Thymus (tissue), 11 donors: ENCODE data around the gene SIGLEC10. TPM values are rescaled to one million over a fixed set of nuclear protein-coding genes. Genes with fewer than 3 reads are reported as not detected.

ENCODE experiments used
- DNase-seq, 9 donors: peaks; one replicate each; pipeline ENCODE4 v3.0.0-alpha.2; 2013; ENCODE audit warnings: low spot score in 9 of 9, low read depth in 6 of 9, missing footprints in 1 of 9
- H3K27ac ChIP-seq, 2 donors: one replicate each; pipeline ENCODE4 v1.5.1; 2013; ENCODE audit warnings: control low read depth in 1 of 2, low read depth in 1 of 2, low read length in 1 of 2, mild to moderate bottlenecking in 1 of 2, moderate library complexity in 1 of 2
- H3K27me3 ChIP-seq, 2 donors: one replicate each; pipeline ENCODE4 v1.5.1; 2013; ENCODE audit warnings: low read length in 1 of 2; ENCODE audit not compliant: control insufficient read depth in 2 of 2, insufficient read depth in 1 of 2
- H3K36me3 ChIP-seq, 2 donors: one replicate each; pipeline ENCODE4 v1.5.1; 2013; ENCODE audit warnings: low read length in 1 of 2, mild to moderate bottlenecking in 1 of 2, moderate library complexity in 1 of 2; ENCODE audit not compliant: control insufficient read depth in 2 of 2, insufficient read depth in 2 of 2
- H3K4me1 ChIP-seq, 2 donors: one replicate each; pipeline ENCODE4 v1.5.1; 2013; ENCODE audit warnings: low read length in 2 of 2; ENCODE audit not compliant: control insufficient read depth in 2 of 2, insufficient read depth in 2 of 2
- H3K4me3 ChIP-seq, 2 donors: one replicate each; pipeline ENCODE4 v1.5.1; 2013; ENCODE audit warnings: low read length in 2 of 2, control low read depth in 1 of 2, mild to moderate bottlenecking in 1 of 2
- H3K9me3 ChIP-seq, 2 donors: one replicate each; pipeline ENCODE4 v1.5.1; 2013; ENCODE audit warnings: low read length in 1 of 2, mild to moderate bottlenecking in 1 of 2; ENCODE audit not compliant: control insufficient read depth in 2 of 2, insufficient read depth in 1 of 2
- WGBS: extraction: QIAGEN DNeasy Blood & Tissue Kit; methylation state at CpG from one replicate; pipeline ENCODE4 v1.1.7; 2013; 5-methylcytosine and 5-hydroxymethylcytosine counted together
- polyA plus RNA-seq: library from polyadenylated mRNA; stranded (reverse); fragments of 200-250 nt; gene quantifications from one replicate; pipeline ENCODE4 v1.2.3, GENCODE V29; 2013
- total RNA-seq: library from RNA; stranded (reverse); fragments of 120-200 nt; gene quantifications from one replicate; pipeline ENCODE4 v1.2.4, GENCODE V29; 2013
- donor health status: healthy.

The SIGLEC10 gene
- total and polyA plus RNA-seq, 2 donors, result 7.6 to 19.0 TPM

DNA sequence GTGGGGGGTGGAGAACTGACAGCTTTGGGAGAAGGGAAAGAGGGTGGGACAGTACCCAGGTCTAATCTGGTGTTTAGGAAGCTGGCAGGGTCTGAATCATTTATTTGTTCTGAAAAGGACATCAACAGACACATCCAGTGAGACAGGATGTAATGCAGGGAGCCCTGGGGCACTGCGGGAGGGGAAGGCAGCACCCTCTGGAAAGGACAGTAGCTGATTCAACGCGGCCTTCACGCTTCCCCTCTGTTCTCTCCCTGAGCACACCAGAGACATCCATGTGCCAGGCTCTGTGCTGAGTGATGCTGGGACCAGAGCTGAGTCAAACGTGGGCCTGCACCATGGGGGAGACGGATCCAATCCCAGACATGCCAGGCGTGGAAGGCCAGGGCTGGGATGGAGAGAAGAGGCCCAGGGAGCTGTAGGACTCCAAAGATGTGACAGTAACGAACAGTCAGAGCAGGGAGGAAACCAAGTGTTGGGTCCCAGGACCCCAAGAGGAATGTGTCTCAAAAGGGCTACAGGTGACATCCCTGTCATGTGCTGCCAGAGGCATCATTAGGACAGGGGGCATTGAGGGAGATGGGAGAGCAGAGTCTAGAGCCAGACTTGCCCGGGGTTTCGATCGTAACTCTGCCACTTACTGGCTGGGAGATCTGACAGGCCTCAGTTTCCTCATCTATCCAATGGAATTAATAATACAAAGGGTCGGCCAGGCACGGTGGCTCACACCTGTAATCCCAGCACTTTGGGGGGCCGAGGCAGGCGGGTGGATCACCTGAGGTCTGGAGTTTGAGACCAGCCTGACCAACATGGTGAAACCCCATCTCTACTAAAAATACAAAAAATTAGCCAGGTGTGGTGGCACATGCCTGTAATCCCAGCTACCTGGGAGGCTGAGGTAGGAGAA lies 53.0 kb downstream of the SIGLEC10 start:
- Histone ChIP-seq H3K27ac (no peak overlapping the region), H3K9me3 (no peaks in the 10 kb centered on the region), H3K4me1 (peaks cover 10 to 61% of the 10 kb centered on the region in 2 donors), H3K27me3 (no peaks in the 10 kb centered on the region), H3K4me3 (no peak overlapping the region), H3K36me3 (no peaks in the 10 kb centered on the region)
- no peak for DNase-seq
- 93% methylated on average over 15 of the region's 15 CpGs for WGBS

DNA sequence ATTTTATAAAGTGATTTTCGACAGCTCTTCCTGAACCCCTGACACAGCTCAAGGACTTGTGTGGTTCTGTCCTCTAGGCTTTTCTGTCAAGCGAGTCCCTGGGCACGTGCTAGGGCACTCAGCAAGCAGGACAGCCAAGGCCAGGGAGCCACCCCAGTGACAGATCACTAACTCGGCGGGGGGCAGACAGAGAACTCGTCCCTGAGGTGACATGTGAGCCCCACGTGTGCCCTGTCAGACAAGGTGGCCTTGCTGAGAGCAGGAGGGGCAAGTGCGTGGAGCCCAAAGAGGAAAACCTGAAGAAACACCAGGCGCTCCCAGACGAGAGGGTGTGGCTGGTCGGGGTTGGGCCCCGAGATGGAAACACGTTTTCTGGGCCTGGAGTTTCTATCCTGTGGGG lies 56.2 kb downstream of the SIGLEC10 start:
- Histone ChIP-seq H3K27ac (no peak overlapping the region), H3K27me3 (no peaks in the 10 kb centered on the region), H3K9me3 (no peaks in the 10 kb centered on the region), H3K36me3 (no peaks in the 10 kb centered on the region), H3K4me3 (no peak overlapping the region), H3K4me1 (peaks cover 6 to 53% of the 10 kb centered on the region in 2 donors)
- no peak for DNase-seq
- 97% methylated on average over 13 of the region's 13 CpGs for WGBS

Other genes starting within 250 kb of the SIGLEC10 start
- 7.9 TPM for gene CD33, start 192.6 kb downstream of the SIGLEC10 start, total RNA-seq
- 7.1 TPM for gene CD33, start 192.6 kb downstream of the SIGLEC10 start, polyA plus RNA-seq
- gene SIGLECL1, start 166.6 kb downstream of the SIGLEC10 start, total RNA-seq, result 0.05 TPM
- 0.09 TPM for gene SIGLECL1, start 166.6 kb downstream of the SIGLEC10 start, polyA plus RNA-seq
- not detected for gene IGLON5, start 106.0 kb downstream of the SIGLEC10 start, total RNA-seq
- 0.25 TPM for gene IGLON5, start 106.0 kb downstream of the SIGLEC10 start, polyA plus RNA-seq
- 0.42 TPM for gene VSIG10L, start 75.5 kb downstream of the SIGLEC10 start, total RNA-seq
- 5.7 TPM for gene VSIG10L, start 75.5 kb downstream of the SIGLEC10 start, polyA plus RNA-seq
- 89.2 TPM for gene ETFB, start 51.3 kb downstream of the SIGLEC10 start, total RNA-seq
- gene ETFB, start 51.3 kb downstream of the SIGLEC10 start, polyA plus RNA-seq, result 121 TPM
- 0.76 TPM for gene CLDND2, start 48.6 kb downstream of the SIGLEC10 start, total RNA-seq
- gene CLDND2, start 48.6 kb downstream of the SIGLEC10 start, polyA plus RNA-seq, result 2.1 TPM
- gene NKG7, start 45.0 kb downstream of the SIGLEC10 start, total RNA-seq, result 10.5 TPM
- gene NKG7, start 45.0 kb downstream of the SIGLEC10 start, polyA plus RNA-seq, result 11.6 TPM
- gene LIM2, start 29.7 kb downstream of the SIGLEC10 start, total RNA-seq, result not detected
- gene LIM2, start 29.7 kb downstream of the SIGLEC10 start, polyA plus RNA-seq, result not detected
- gene C19orf84, start 27.1 kb downstream of the SIGLEC10 start, total RNA-seq, result 0.05 TPM
- gene C19orf84, start 27.1 kb downstream of the SIGLEC10 start, polyA plus RNA-seq, result 0.11 TPM
- 2.1 TPM for gene SIGLEC8, start 40.8 kb upstream of the SIGLEC10 start, total RNA-seq
- 2.1 TPM for gene SIGLEC8, start 40.8 kb upstream of the SIGLEC10 start, polyA plus RNA-seq
- gene CEACAM18, start 60.9 kb upstream of the SIGLEC10 start, total RNA-seq, result not detected
- not detected for gene CEACAM18, start 60.9 kb upstream of the SIGLEC10 start, polyA plus RNA-seq
- gene SIGLEC12, start 84.2 kb upstream of the SIGLEC10 start, total RNA-seq, result 0.99 TPM
- gene SIGLEC12, start 84.2 kb upstream of the SIGLEC10 start, polyA plus RNA-seq, result 1.1 TPM
- gene SIGLEC6, start 114.0 kb upstream of the SIGLEC10 start, total RNA-seq, result 0.28 TPM
- gene SIGLEC6, start 114.0 kb upstream of the SIGLEC10 start, polyA plus RNA-seq, result 0.27 TPM
- 4.8 TPM for gene ZNF175, start 153.6 kb upstream of the SIGLEC10 start, total RNA-seq
- 3.9 TPM for gene ZNF175, start 153.6 kb upstream of the SIGLEC10 start, polyA plus RNA-seq
- gene SIGLEC5, start 212.8 kb upstream of the SIGLEC10 start, total RNA-seq, result 0.90 TPM
- not detected for gene SIGLEC5, start 212.8 kb upstream of the SIGLEC10 start, polyA plus RNA-seq
- 1.6 TPM for gene SIGLEC14, start 229.2 kb upstream of the SIGLEC10 start, total RNA-seq
- gene SIGLEC14, start 229.2 kb upstream of the SIGLEC10 start, polyA plus RNA-seq, result 7.3 TPM